Calu3 (cell line): ENCODE measurements around the gene NTF4. TPM values are rescaled to one million over a fixed set of nuclear protein-coding genes. Genes with fewer than 3 reads are reported as not detected.
"Not testable (repeated sequence)": the region's sequence is repeated elsewhere in the genome, so short reads cannot be mapped to it uniquely, and the experiment has no call there.

Experiments
- BruUV-seq: library from RNA; stranded (reverse); fragments of 400-500 nt; replicated peaks from 2 replicates; lab custom pipeline; 2021; lab: Mats Ljungman, UMichigan
- CTCF ChIA-PET: fragments of 300-600 bp; sonication (Branson Sonifier 250); formaldehyde crosslinking; loops from one replicate; lab custom pipeline; 2022; ENCODE audit warnings: antibody characterized with exemption; lab: Charles Lee
- DNase-seq: peaks from one replicate; pipeline ENCODE4 v3.0.0; 2022
- H3K27ac Mint-ChIP-seq: one replicate; pipeline ENCODE4 v1.8.0; 2022; ENCODE audit warnings: mixed read lengths; ENCODE audit not compliant: unreplicated experiment
- H3K27me3 Mint-ChIP-seq: one replicate; pipeline ENCODE4 v1.8.0; 2022; ENCODE audit warnings: mixed read lengths; ENCODE audit not compliant: unreplicated experiment
- H3K36me3 Mint-ChIP-seq: one replicate; pipeline ENCODE4 v1.8.0; 2022; ENCODE audit warnings: mild to moderate bottlenecking, moderate library complexity, mixed read lengths; ENCODE audit not compliant: insufficient read depth, unreplicated experiment
- H3K4me1 Mint-ChIP-seq: one replicate; pipeline ENCODE4 v1.8.0; 2022; ENCODE audit warnings: mild to moderate bottlenecking, low read depth, mixed read lengths; ENCODE audit not compliant: unreplicated experiment
- H3K4me3 Mint-ChIP-seq: one replicate; pipeline ENCODE4 v1.8.0; 2022; ENCODE audit warnings: mild to moderate bottlenecking, low read depth, moderate library complexity, mixed read lengths; ENCODE audit not compliant: unreplicated experiment
- H3K9me3 Mint-ChIP-seq: one replicate; pipeline ENCODE4 v1.8.0; 2022; ENCODE audit warnings: low read depth, mixed read lengths; ENCODE audit not compliant: unreplicated experiment
- intact Hi-C: fragments of 100-400 bp; cut with micrococcal nuclease; formaldehyde crosslinking; loops from one replicate; pipeline ENCODE4 v1.10.0; 2022; ENCODE audit not compliant: unreplicated experiment
- total RNA-seq: library from RNA; stranded (reverse); gene quantifications from 2 replicates; pipeline ENCODE4 v1.2.3, GENCODE V29; 2022
- TF ChIP-seq, protein P1 (sequence below): fragments of 200-600 bp; IDR thresholded peaks from one replicate; pipeline ENCODE4 v1.8.0; 2022; ENCODE audit warnings: antibody characterized with exemption; ENCODE audit not compliant: unreplicated experiment

Gene NTF4
- total RNA-seq, 1 experiment from 2014 or later = 0.83 TPM

DNA sequence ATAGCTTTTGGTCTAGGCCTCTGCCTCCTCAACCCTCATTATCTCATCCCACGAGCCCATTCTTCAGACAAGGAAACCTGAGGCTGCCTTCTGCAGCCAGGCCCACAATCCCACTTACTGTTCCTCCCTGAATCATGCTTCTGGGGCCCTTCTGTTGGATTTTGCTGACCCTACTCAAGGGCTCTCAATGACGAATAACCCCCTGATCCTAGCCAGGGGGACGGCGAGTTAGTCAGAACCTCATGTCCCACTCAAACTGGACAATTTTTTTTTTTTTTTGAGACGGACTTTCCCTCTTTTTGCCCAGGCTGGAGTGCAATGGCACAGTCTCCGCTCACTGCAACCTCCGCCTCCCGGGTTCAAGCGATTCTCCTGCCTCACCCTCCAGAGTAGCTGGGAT is 42.5 kb downstream of the NTF4 start:
- Mint-ChIP-seq H3K4me1 (peaks cover 30% of the 10 kb centered on the region), H3K27ac (no peak overlapping the region), H3K9me3 (no peaks in the 10 kb centered on the region), H3K4me3 (no peak overlapping the region), H3K27me3 (peaks cover 37% of the 10 kb centered on the region), H3K36me3 (peaks cover 30% of the 10 kb centered on the region)
- TF ChIP-seq, protein P1, sequence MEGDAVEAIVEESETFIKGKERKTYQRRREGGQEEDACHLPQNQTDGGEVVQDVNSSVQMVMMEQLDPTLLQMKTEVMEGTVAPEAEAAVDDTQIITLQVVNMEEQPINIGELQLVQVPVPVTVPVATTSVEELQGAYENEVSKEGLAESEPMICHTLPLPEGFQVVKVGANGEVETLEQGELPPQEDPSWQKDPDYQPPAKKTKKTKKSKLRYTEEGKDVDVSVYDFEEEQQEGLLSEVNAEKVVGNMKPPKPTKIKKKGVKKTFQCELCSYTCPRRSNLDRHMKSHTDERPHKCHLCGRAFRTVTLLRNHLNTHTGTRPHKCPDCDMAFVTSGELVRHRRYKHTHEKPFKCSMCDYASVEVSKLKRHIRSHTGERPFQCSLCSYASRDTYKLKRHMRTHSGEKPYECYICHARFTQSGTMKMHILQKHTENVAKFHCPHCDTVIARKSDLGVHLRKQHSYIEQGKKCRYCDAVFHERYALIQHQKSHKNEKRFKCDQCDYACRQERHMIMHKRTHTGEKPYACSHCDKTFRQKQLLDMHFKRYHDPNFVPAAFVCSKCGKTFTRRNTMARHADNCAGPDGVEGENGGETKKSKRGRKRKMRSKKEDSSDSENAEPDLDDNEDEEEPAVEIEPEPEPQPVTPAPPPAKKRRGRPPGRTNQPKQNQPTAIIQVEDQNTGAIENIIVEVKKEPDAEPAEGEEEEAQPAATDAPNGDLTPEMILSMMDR = no peak
- DNase-seq = no peak
- intact Hi-C loops = no loop called here
- CTCF ChIA-PET = no interaction called here
- no TSS peak for BruUV-seq

DNA sequence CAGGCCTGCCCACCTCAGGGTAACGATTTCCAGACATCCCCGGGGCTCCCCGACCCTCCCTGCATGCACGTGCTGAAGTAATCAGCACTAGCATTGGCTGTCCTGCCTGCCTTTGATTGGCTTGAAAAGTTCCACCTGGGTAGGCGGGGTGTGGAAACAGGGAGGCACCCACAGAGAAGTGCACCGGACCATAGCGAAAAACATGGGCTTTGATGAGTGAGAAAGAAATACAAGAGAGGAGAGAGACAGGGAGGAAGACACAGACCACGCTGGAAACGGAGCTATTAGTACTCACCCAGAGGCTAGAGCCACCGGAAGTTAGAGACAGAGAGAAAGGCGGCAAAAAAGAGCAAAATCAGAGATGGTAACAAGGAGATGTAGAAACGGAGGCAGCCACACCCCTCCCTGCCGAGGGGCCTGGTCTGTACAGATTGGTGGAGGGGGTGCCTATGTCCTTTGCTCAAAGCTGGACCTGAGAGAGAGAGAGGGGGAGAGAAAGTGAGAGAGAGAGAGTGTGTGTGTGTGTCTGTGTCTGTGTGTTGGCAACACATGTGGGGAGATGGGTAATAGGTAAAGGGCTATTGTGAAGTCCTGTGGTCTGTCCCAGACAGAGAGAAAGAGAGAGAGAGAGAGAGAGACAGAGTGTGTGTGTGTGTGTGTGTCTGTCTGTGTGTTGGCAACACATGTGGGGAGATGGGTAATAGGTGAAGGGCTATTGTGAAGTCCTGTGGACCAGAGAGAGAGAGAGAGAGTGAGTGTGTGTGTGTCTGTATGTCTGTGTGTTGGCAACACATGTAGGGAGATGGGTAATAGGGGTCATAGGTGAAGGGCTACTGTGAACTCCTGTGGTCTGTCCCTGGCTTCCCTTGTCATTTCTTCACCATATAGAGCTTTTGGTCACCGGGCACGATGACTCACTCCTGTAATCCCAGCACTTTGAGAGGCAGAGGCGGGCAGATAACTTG is 43.4 kb downstream of the NTF4 start:
- DNase-seq = no peak
- H3K27ac Mint-ChIP-seq = no peak overlapping the region
- CTCF ChIA-PET = interaction anchor here (0.8 kb wide), 1 partner anchor 589 kb away, joined by 7 read pairs; no protein-coding TSS in a partner anchor
- peaks cover 38% of the 10 kb centered on the region for H3K36me3 Mint-ChIP-seq
- H3K9me3 Mint-ChIP-seq = no peaks in the 10 kb centered on the region
- TF ChIP-seq, protein P1 = no peak
- peaks cover 30% of the 10 kb centered on the region for H3K4me1 Mint-ChIP-seq
- intact Hi-C loops = no loop called here
- H3K27me3 Mint-ChIP-seq = peaks cover 37% of the 10 kb centered on the region
- no TSS peak for BruUV-seq
- no peak overlapping the region for H3K4me3 Mint-ChIP-seq

- H3K9me3 Mint-ChIP-seq = no peaks in the 10 kb centered on the region
- peak overlapping the region; percentile 62 for H3K4me3 Mint-ChIP-seq
Measured at GRCh38 chr19:49020342-49020741, 44.3 kb downstream of the NTF4 start.

DNA sequence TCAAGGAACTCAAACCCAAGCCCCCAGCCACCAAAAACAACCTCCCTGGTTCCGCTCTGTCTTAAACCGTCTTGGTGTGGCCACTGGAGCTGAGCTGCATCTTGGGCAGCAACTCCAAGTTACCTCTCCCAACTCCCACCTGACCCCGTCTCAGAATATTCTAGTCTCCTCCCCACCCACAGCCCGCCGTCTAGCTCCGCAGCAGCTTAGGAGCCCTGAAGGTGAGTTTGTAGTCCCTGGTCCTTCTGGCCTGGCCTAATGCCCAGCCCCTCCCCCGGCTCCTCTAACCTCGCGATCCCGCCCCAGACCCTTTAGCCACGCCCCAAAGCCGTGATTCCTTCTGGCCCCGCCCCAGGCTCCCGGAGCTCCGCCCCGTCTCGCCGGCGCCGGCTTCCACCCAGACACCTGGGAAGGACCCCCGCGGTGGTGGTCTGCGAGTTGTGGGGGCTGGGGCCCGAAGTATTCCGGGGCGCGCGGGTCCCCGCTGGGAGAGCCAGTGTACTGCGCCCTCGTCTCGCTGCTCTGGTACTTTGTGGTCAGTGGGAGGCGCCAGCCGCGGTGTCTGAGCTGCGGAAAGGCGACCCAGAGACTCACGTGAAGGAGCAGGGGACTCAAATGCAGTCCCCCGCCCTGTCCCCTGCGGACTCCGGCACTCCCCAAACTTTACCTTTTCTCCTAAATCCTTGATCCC is 45.2 kb downstream of the NTF4 start:
- BruUV-seq = no TSS peak
- CTCF ChIA-PET = interaction anchor here (0.7 to 2.5 kb wide), 6 partner anchors 9 to 54 kb away, joined by 3 to 13 read pairs (median 8); partner anchors contain the start of genes CGB7, GYS1 and RUVBL2

More at GRCh38 chr19:49020342-49020741, 44.3 kb downstream of the NTF4 start:
- intact Hi-C loops = no loop called here
- TF ChIP-seq, protein P1 = no peak
- Mint-ChIP-seq H3K4me1 (peaks cover 30% of the 10 kb centered on the region), H3K36me3 (peaks cover 46% of the 10 kb centered on the region), H3K27me3 (peaks cover 28% of the 10 kb centered on the region), H3K27ac (no peak overlapping the region)
- BruUV-seq = no TSS peak
- CTCF ChIA-PET = interaction anchor here (1.7 kb wide), 1 partner anchor 36 kb away, joined by 7 read pairs; no protein-coding TSS in a partner anchor
- no peak for DNase-seq

GRCh38 chr19:49018388-49019241 is 46.0 kb downstream of the NTF4 start:
- intact Hi-C loops, DNase-seq, H3K9me3 Mint-ChIP-seq: not testable (repeated sequence)
- TSS peak; percentile 27 for BruUV-seq
- Mint-ChIP-seq H3K4me1 (peaks cover 30% of the 10 kb centered on the region), H3K27me3 (peaks cover 26% of the 10 kb centered on the region), H3K4me3 (peak overlapping the region; percentile 62), H3K36me3 (peaks cover 63% of the 10 kb centered on the region), H3K27ac (peak overlapping the region; percentile 6)
- CTCF ChIA-PET = interaction anchor here (0.6 to 2.5 kb wide), 7 partner anchors 19 to 55 kb away, joined by 3 to 13 read pairs (median 7); partner anchors contain the start of genes CGB7, GYS1 and RUVBL2

More for the DNA sequence above, 45.2 kb downstream of the NTF4 start:
- TF ChIP-seq, protein P1 = peak; percentile 24
- H3K27ac Mint-ChIP-seq = peak overlapping the region; percentile 6
- peak overlapping the region; percentile 62 for H3K4me3 Mint-ChIP-seq
- no peaks in the 10 kb centered on the region for H3K9me3 Mint-ChIP-seq
- peaks cover 55% of the 10 kb centered on the region for H3K36me3 Mint-ChIP-seq
- intact Hi-C loops = no loop called here
- DNase-seq = peak; percentile 88
- peaks cover 30% of the 10 kb centered on the region for H3K4me1 Mint-ChIP-seq
- peaks cover 26% of the 10 kb centered on the region for H3K27me3 Mint-ChIP-seq
